GM21737 (cell line): ENCODE measurements around the gene TFPI2.

Experiments
- ATAC-seq: cut with Tn5 transposase; IDR thresholded peaks from one replicate; pipeline ENCODE4 v1.9.1; 2021; ENCODE audit warnings: mild to moderate bottlenecking, moderate library complexity; ENCODE audit not compliant: unreplicated experiment

The TFPI2 gene

GRCh38 chr7:93910076-93910994 is 19.8 kb upstream of the TFPI2 start:
- no peak for ATAC-seq

DNA sequence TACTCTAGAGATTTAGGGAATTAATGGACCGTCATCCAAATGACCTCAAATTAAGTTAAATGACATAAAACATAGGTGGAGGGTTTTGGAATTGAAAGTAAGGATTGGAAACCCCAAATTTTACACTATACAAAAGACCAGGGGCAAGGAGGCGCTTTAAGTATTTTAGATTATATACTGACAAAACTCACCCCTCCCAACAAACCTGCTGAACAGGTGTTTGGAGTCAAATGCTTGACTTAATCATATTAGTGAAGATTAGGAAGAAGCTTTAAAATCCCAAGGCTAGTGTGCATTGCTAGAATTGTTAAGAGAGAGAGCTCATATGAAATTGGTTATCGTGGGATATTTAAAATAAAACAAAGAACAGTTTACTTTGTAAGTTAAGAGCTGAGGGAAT is 15.7 kb upstream of the TFPI2 start, which contains the start of gene GNGT1:
GNGT1 (plus strand) TSS at position 301 of the 400 bp plus-strand sequence. CDS start 180 bp downstream, outside the sequence.
- no peak for ATAC-seq

- ATAC-seq, result no peak
Measured at GRCh38 chr7:93902777-93903423, 12.3 kb upstream of the TFPI2 start.

DNA sequence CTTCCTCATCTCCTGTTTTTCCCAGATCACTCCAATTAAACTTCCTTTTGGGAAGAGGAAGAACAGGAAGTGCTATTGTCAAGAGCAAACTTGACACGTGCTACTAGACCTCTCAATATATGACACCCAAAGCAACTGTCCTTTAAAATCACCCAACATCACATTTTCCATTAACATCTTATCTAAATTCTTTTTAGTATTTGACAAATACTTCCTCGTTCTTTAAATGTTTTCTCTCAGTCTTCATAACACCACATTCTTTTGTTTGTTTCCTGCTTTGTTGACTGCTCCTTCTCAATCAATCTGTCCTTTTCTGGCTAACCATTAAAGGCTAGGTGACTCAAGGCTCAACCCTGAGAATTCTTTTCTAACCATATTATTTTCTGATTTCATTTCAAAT is 7.1 kb upstream of the TFPI2 start:
- ATAC-seq, result no peak

GRCh38 chr7:93895859-93896600 is 5.5 kb upstream of the TFPI2 start:
- no peak for ATAC-seq

DNA sequence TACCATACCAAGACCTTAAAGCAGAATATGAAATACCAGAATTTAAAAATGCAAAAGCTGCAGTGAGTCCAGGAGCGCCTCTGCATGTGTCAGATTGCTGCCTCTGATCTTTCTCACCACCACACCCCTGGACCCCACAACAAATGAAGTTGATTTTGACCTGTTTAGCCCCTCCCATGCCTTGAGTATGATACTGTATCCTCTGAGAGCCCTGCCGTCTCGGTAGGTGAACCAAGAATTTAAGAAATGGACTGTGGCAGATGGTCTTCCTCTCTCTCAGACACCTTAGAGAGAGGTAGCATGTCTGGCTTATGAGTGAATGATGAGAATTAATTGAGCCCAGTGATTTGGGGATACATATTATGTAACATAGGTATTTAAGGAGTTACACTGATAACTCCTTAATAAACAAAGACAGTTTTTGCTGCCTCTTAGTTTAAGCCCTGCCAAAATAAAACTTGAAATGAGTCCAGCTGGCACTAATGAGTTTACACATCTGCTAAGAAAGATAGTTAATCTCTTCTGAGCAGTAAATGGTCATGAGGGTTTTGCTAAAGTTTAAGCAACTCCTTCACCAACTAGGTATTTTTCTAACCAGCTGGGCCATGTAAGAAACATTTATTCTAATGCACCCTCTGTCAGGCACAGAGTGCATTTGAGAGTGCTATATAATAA is 4.5 kb upstream of the TFPI2 start:
- ATAC-seq, result no peak

- no peak for ATAC-seq
Measured at GRCh38 chr7:93894426-93894825, 3.9 kb upstream of the TFPI2 start.

DNA sequence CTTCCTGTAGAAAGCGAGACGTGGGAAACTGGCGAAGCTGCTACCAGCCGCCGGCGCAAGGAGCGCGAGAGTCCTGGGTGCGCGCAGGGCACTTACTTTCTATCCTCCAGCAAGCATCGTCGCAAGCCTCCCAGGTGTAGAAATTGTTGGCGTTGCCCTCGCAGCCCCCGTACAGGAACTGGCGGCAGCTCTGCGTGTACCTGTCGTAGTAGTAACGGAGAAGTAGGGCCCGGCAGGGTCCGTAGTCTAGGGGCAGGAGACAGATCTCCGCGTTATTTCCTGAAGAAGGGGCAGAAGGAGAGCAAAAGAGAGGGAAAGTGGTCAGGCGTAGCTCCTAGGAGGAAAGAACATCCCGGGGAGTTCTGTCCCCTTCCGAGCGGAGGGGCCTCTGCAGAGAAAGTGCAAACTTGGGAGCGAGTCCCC is 501 bp downstream of the TFPI2 start:
- ATAC-seq, result peak; percentile 69

- ATAC-seq, result no peak
Measured at GRCh38 chr7:93889261-93889660, 1.3 kb downstream of the TFPI2 start.

DNA sequence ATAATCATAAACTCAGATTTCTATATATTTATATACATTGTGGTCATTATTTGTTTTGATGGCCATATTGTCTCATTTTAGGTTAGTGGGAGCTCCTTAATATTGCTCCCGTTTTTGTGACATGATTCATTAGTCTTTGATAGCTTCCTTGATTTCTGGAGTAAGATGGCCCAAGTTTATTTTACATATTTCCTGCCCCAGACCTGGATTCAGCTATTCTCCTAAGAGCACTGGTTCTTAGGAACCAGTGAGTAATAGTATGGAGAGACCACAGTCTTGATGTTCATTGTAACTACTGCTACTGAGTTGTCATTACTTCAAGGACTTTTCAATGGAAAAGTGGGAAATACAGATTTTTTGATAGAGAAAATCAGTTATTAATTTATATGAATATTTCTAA is 6.0 kb downstream of the TFPI2 start:
- ATAC-seq, result no peak

DNA sequence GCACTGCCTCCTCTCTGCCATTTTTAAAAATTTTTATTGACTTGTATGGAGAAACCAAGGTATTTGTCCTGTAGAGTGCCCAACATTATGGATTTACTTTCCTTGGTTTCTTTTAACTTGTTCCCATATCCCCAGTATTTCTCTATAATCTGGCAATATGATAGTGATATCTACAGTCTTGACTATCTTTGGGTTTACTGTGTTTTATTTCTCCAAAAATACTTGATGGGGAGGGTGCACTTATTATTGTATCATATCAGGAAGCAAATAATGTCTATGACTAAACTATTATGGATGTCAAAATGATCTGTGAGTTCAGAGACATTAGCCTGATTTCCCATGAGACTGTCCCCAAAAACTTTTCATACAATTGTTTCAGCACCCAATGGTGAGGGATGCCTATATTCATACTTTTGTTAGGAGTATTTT is 6.6 kb downstream of the TFPI2 start:
- ATAC-seq, result no peak

DNA sequence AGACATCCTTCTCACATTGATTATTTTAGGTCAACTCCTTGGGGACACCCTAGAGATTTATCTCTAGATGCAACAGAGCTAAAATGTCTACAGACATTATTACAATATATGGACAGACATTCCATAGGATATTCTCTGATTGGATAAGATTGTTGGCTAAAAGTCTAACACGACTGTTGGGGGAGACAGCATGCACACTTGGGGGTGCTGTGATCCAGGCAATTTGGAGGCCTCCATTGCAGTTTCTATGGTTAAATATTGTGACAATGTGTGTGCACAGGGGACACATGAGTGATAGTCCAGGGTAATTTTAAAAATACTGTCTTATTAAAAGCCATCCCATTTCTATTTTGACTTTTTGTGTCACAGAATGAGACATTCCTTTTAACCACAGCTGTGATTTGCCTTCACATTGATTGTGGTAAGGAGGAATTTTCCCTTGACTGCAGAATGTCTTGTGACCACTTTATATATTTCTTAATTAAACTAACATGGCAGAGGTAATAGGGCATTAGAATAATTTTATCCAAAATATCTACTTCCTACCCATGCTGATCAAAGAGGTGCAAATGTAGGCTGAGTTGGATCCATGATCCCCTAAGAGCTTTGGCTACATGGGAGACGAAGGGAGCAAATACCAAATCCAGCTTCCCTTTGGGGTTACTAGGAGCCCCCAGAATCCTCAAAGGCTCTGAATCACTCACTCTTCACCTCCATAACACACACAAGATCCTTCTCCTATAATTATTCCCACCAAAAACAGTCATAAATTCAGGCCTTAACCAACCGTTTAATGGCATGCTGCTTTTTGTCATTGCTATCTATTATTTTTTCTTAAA is 7.3 kb downstream of the TFPI2 start:
- ATAC-seq, result no peak

DNA sequence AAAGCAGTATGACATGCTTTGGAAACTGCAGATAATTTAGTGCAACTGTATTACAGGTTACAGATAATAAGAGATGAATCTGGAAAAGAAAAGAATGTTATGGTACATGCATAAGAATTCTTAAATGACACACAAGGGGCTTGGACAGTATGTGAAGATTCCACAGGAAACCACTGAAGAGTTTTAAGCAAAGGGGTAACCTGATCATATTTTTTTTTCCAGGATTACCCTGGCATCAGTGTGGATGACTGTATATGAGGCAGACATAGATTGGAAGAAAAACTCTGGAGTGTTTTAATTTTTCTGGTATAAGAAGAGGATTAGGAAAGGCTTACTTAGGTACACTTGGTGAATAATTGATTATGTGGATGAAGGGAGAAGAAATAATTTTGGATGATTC is 8.1 kb downstream of the TFPI2 start:
- no peak for ATAC-seq

DNA sequence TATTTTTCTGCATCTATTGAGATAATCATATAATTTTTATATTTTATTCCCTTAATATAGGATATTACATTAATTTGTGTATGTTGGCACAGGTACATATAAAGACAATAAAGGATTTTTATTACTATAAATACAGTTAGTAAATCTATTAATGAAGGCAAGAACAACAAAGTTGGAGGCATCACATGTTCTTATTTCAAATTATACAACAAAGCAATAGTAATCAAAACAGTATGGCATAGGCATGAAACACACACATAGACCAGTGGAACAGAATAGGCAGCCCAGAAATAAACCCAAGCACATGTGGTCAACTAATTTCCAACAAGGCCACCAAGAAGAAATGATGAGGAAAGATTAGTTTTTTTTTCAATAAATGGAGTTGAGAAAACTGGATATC is 11.2 kb downstream of the TFPI2 start:
- ATAC-seq, result no peak

GRCh38 chr7:93877742-93878141 is 12.8 kb downstream of the TFPI2 start:
- no peak for ATAC-seq

DNA sequence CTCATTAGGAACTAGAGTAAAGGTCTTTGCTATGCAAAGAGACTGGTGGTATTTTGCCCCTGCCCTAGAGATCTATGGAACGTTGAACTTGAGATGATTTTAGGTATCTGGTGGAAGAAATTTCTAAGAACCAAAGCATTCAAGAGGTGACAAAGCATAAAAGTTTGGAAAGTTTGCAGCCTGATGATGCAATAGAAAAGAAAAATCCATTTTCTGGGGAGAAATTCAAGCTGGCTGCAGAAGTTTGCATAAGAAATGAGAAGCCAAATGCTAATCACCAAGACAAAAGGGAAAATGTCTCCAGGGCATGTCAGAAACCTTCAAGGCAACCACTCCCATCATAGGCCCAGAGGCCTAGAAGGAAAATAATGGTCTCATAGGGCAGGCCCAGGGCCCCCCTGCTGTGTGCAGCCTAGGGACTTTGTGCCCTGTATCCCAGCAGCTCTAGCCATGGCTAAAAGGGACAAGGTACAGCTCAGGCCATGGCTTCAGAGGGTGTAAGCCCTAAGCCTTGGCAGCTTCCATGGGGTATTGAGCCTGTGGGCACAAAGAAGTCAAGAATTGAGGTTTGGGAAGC is 16.5 kb downstream of the TFPI2 start:
- no peak for ATAC-seq

- no peak for ATAC-seq
Measured at GRCh38 chr7:93866886-93867285, 23.7 kb downstream of the TFPI2 start.

GRCh38 chr7:93862651-93863050 is 27.9 kb downstream of the TFPI2 start:
- no peak for ATAC-seq

DNA sequence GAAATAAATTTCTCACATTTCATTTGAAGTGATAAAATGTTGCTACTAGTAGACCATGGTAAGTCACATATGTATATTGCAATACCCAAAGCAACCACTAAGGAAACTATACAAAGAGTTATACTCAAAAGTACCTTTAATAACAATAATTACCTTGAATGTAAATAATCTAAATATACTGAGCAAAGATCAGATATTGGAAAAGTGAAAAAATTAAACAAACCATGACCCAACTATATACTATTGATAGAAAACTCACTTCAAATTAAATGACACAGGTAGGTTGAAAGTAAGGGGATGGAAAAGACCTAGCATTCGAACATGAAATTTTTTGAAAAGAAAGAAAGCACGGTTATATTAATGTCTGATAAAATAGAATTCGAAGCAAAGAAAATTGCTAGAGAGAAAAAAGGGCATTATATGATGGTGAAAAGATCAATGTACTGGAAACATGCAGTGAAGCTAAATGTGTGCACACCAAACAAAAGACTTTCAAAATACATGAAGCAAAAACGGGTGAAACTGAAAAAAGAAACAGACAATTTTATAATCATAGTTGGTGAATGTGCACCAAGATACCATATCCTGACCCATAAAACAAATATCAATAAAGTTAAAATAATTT is 29.1 kb downstream of the TFPI2 start:
- no peak for ATAC-seq
